Measurements from ENCODE around the gene TTC3. TPM values are rescaled to one million over a fixed set of nuclear protein-coding genes. Genes with fewer than 3 reads are reported as not detected.

Gene TTC3
- total RNA-seq, 2 donors from 2014 or later, result 63.6 to 113 TPM

DNA sequence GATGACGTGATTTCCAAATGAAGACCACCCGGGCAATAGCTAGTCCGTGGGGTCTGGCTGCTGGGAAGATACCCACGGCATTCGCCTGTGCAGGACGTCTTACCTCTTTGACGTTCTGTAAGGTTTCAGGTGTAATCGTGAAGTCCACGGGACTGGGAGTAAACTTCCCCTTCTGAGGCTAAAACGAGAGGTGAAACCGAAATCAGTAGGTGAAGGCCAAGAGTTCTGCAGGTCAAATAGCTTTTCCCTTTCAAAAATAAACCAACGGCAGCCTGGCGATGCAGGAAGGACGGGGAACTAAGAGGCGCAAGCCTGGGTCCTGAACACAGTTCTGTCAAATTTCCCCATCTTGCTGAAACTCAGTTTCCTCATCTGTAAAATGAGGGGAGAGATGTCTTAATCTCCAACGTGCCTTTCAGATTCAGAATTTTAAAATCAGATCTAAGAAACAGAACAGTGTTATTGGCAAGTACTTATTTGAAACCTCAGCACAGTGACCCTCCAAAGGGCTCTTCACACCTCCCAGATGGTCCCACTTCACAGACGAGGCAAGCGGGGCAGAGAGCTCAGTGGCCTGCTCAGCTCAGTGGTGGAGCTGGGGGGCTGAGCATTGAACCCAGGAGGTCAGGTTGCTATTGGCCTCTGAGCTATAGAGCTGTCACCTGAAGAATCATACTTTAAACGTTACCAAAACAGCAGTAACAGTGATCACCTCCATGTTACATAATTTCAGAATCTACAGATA, 159.4 kb downstream of the TTC3 start:
- Mint-ChIP-seq H3K9me3 (no peaks in the 10 kb centered on the region), H3K27ac (peak overlapping the region; percentile 56 to 74), H3K36me3 (peaks cover 9 to 23% of the 10 kb centered on the region in 2 donors)
- ATAC-seq (no peak), DNase-seq (ENCODE audit: low spot score in 2 of 2) (no peak)

DNA sequence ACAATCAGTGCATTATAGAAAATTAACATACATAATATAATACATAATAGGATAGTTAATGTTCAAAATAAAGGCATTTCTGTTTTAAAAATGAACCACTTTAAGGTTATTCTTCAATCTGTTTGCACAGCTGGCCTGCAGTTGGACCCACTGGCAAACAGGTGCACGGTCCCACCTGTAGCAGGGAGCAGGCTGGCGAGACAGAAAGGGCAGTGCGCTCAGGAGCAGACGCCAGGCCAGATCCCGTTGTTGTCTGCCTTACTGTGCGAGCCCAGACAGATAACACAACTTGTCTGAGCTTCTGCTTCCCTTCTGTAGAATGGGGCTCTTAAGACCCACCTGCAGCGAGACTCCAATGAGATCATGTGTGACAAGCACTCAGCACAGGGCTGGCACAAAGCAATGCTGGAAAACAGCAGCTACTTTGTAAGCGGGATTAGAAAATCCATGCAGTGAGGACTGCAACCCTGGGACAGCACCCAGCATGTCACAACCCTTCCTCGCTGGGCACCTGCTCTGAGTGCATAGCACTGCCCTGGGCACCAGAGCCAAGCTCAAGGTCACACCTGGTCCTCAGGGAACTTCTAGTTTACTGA, 160.6 kb downstream of the TTC3 start:
- DNase-seq (ENCODE audit: low spot score in 2 of 2), result no peak
- Mint-ChIP-seq H3K36me3 (peaks cover 0 to 13% of the 10 kb centered on the region in 2 donors), H3K9me3 (no peaks in the 10 kb centered on the region), H3K27ac (no peak overlapping the region)
- no peak for ATAC-seq

DNA sequence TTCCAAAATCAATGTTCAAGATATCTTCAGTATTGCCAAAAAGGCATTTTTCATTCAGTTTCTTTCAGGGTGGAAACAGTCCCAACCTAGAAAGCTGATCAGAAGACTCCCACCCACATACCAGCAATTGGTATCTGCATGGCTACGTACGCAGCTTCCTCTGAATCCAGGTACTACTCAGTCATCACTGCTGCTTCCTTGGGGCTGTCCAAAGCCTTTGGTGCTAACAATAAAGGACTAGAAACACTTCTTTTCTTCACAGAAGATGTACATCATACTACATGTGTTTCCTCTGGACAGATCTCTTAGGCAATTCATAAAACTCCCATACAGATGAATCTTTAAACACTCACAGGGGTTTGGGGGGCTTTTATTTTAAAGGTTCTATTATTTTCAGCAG, 164.3 kb downstream of the TTC3 start:
- H3K27ac Mint-ChIP-seq, result peak overlapping the region; percentile 15 to 51
- DNase-seq (ENCODE audit: low spot score in 2 of 2) (no peak), ATAC-seq (no peak)
- peaks cover 0 to 14% of the 10 kb centered on the region in 2 donors for H3K36me3 Mint-ChIP-seq
- no peaks in the 10 kb centered on the region for H3K9me3 Mint-ChIP-seq

DNA sequence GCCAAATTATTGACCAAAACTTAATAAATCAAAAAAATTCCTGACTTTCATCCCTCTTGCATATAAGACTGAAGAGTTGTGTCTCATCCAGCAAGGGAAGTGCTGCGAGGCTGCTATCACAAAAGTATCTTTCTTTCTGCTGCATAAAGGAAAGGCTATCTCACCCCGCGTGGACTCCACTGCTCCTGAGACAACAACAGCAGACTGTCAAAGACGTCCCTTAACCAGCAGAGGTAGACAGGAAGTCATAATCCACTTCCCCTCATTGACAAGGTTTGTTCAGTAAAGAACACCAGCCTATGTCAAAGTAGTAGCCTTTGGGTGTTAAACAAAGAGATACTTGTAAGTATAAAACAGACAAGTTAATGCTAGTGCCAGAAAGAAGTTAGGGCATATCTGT, 164.7 kb downstream of the TTC3 start:
- DNase-seq (ENCODE audit: low spot score in 2 of 2), result no peak
- peaks cover 0 to 14% of the 10 kb centered on the region in 2 donors for H3K36me3 Mint-ChIP-seq

DNA sequence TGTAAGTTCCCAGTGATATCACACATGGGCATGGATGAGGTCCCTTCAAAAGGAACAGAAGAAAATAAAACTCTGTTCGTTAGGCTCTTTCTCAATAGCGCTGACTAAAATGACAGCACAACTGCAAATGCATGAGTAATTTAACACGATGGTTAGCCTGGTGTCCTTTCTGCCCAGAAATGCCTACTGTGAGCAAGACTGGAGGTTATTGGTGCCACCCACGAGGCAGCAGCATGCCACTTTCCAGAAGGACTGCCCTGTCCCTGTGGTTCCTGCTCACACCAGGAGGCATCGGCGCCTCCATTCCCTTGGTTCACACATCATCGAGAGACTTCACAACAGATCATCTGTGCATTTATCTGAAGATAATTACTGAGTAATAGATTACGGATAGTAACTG, 167.9 kb downstream of the TTC3 start:
- peak in 1 of 2 donors; percentile 61 for ATAC-seq
- H3K9me3 Mint-ChIP-seq, result no peaks in the 10 kb centered on the region
- H3K27ac Mint-ChIP-seq, result peak overlapping the region; percentile 8 to 25
- H3K36me3 Mint-ChIP-seq, result peaks cover 0 to 27% of the 10 kb centered on the region in 2 donors
- no peak for DNase-seq (ENCODE audit: low spot score in 2 of 2)

More for the DNA sequence above, 164.7 kb downstream of the TTC3 start:
- ATAC-seq, result no peak
- Mint-ChIP-seq H3K9me3 (no peaks in the 10 kb centered on the region), H3K27ac (peak overlapping the region; percentile 15 to 51)

DNA sequence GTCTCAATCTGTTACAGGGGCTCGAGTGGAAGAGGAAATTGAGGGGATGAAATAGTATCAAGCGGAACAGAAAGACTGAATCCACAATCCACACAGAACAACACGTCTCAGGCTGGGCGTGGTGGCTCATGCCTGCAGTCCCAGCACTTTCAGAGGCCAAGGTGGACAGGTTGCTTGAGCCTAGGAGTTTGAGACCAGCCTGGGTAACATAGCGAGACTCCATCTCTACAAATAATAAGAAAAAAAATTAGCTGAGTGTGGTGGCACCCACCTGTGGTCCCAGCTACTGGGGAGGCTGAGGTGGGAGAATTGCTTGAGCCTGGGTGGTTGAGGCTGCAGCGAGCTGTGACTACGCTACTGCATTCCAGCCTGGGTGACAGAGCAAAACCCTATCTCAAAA, 168.4 kb downstream of the TTC3 start:
- ATAC-seq (no peak), DNase-seq (ENCODE audit: low spot score in 2 of 2) (no peak)
- Mint-ChIP-seq H3K9me3 (no peaks in the 10 kb centered on the region), H3K27ac (peak overlapping the region; percentile 8 to 25), H3K36me3 (peaks cover 0 to 30% of the 10 kb centered on the region in 2 donors)

DNA sequence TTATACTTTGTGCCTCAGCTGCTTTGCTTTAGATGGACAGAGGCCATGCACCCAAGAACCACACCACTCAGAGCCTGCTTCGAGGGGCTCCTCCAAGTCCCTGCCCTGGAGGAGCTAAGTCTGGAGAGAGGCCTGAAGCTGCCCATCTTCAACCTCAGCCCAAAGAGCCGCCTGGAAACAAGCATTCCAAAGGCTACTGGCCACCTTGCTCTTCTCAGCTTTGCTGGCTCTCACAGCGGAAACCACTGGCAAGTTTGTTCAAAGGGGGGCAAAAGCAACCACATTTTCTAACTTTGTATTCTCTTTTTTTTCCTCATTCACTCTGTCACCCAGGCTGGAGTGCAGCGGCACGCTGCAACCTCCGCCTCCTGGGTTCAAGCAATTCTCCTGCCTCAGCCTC, 170.9 kb downstream of the TTC3 start:
- peaks cover 0 to 30% of the 10 kb centered on the region in 2 donors for H3K36me3 Mint-ChIP-seq
- no peak for ATAC-seq
- H3K9me3 Mint-ChIP-seq, result no peaks in the 10 kb centered on the region
- no peak for DNase-seq (ENCODE audit: low spot score in 2 of 2)
- peak overlapping the region in 1 of 2 donors; percentile 83 for H3K27ac Mint-ChIP-seq

DNA sequence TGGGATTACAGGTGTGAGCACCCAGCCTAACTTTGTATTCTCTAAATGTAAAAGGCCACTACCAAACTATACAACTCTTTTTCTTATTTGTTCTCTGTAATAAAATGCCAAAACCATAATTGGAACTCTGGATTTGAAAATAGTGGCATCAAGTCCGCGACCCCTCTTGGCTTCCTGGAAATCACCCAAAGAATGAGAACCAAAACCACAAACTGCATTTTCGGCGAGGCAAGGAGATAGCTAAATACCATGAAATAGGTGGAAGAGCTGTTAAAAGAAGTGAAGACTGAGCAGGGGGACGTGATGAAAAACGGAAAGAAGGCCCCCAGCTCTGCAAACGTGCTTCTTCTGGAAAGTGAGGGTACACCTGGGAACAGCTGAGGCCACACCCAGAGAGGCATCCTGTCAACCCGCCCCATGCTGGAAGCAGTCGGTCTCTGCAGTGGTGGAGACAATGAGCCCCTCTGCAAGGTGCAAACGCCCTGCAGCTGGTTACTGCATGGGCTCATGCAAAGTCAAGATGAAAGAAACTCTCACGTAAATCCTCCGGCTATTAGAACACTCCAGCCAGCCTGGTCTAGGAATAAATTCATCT, 171.5 kb downstream of the TTC3 start:
- DNase-seq (ENCODE audit: low spot score in 2 of 2), result no peak
- peak; percentile 39 to 58 for ATAC-seq
- peak overlapping the region; percentile 44 to 83 for H3K27ac Mint-ChIP-seq
- peaks cover 0 to 30% of the 10 kb centered on the region in 2 donors for H3K36me3 Mint-ChIP-seq
- no peaks in the 10 kb centered on the region for H3K9me3 Mint-ChIP-seq

DNA sequence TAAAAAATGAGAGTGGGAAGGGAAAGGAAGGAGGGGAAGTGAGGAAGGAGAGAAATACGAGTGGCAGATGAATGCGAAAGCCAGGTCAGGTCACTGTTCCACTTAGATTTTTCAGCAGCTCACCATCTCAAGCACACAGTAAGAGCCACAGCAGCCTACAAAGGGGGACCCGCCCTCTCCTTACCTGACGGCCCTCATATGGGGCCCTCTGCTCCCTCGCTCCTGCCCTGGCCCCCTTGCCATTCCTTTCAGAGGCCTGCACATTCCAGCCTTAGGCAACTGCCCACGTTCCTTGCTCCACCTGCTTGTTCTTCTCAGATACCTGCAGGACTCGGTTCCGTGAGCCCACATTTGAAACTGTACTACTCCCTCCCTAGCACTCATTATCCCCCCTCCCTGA, 172.1 kb downstream of the TTC3 start:
- DNase-seq (ENCODE audit: low spot score in 2 of 2) (no peak), ATAC-seq (no peak)
- peaks cover 0 to 30% of the 10 kb centered on the region in 2 donors for H3K36me3 Mint-ChIP-seq
- peak overlapping the region; percentile 81 to 83 for H3K27ac Mint-ChIP-seq
- H3K9me3 Mint-ChIP-seq, result no peaks in the 10 kb centered on the region

DNA sequence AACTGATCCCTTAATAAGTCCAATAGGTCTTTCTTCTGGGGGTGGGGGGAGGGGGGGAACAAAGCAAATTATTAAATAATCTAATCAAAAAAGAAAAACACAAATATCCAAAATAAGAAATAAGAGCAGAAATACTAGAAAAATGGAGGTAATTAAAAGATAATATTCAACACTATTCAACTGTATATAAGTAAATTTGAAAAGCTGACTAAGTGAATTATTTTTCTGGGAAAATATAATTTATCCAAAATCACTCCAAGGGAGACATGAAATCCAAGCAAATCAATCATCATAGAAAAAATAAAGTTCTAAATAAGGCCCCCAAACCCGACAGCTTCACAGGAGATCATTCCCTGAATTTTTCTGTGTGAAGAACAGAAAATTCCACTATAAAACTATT, 175.2 kb downstream of the TTC3 start:
- DNase-seq (ENCODE audit: low spot score in 2 of 2) (no peak), ATAC-seq (no peak)
- H3K27ac Mint-ChIP-seq, result no peak overlapping the region
- H3K9me3 Mint-ChIP-seq, result no peaks in the 10 kb centered on the region
- H3K36me3 Mint-ChIP-seq, result peaks cover 0 to 13% of the 10 kb centered on the region in 2 donors

DNA sequence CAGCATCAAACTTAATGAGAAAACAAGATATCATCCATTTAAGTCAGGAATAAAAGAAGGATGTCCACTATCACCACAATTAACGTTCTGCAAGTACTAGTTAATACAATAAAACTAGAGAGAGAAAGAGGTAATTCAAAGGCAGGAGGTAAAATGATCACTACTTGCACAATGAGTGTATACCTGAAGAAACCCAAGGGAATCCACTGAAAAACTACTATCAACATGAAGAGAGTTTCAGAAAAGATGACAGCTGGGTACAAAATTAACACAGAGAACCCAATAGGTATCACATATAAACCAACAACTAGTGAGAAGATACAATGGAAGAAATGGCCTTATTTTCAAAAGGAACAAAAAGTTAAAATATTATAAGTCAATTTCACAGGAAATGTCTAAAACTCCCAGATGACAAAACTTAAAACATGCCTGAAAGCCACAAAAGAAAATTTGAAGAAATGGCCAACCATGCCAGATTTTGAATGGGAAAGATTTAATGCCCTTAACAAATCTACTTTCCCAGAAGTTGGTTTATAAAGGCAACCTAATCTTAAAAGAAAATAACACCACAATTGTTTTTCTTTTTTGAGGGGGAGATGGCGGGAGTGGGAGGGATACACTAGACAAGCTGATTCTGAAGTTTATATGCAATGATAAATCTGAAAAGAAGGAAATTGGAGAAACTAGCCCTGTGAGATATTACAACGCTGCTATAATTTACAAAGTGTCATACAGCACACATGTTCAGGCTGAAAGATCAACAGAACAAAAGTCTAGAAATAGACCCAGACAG, 176.3 kb downstream of the TTC3 start:
- no peak overlapping the region for H3K27ac Mint-ChIP-seq
- DNase-seq (ENCODE audit: low spot score in 2 of 2) (no peak), ATAC-seq (peak in 1 of 2 donors; percentile 37)
- peaks cover 0 to 14% of the 10 kb centered on the region in 2 donors for H3K36me3 Mint-ChIP-seq
- H3K9me3 Mint-ChIP-seq, result no peaks in the 10 kb centered on the region

DNA sequence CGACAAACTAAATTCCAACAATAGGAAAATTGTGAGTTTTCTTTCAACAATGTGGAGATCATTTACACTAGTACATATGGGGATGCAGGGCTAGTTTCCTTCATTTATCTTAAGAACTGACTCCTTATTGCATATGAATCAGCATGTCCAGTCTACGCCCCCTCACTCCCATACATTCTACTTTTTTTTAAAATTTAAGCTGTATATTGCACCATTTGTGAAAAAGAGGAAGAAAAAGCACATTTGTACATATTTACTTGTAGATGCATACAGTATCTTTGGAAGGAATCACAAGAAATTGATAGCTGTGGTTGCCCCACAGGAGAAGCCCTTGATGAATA, 178.2 kb downstream of the TTC3 start:
- ATAC-seq (no peak), DNase-seq (ENCODE audit: low spot score in 2 of 2) (no peak)
- Mint-ChIP-seq H3K27ac (no peak overlapping the region), H3K36me3 (peaks cover 0 to 5% of the 10 kb centered on the region in 2 donors), H3K9me3 (no peaks in the 10 kb centered on the region)

Other genes starting within 250 kb of the TTC3 start
- gene HLCS, start 106.6 kb upstream of the TTC3 start, total RNA-seq, result 10 to 100 TPM; 11.1 to 13.0 TPM
- under 1 TPM in 1 of 2 donors, not detected in 1; 0.18 TPM for gene RIPPLY3, start 66.6 kb upstream of the TTC3 start, total RNA-seq
- 10 to 100 TPM; 12.9 to 22.1 TPM for gene PIGP, start 183 bp upstream of the TTC3 start, total RNA-seq
- gene VPS26C, start 194.1 kb downstream of the TTC3 start, total RNA-seq, result 10 to 100 TPM; 68.9 to 69.0 TPM

Measured in activated naive CD4-positive, alpha-beta T cell treated with anti-CD3 and anti-CD28 coated beads, Interleukin-2, amount 50 U/mL, for 72 hours (primary cell).